22Rv1 (cell line): ENCODE measurements around the gene TAF8.
A peak's percentile ranks its signal among the peaks of the same experiment; 100 is the strongest.
"Not testable (repeated sequence)": the region's sequence is repeated elsewhere in the genome, so short reads cannot be mapped to it uniquely, and the experiment has no call there.

Experiments
- H3K27ac ChIP-seq: fragments of 450-650 bp; 2 replicates; pipeline ENCODE4 v1.5.1; 2017
- CTCF ChIP-seq: fragments of 450-650 bp; IDR thresholded peaks from 2 replicates; pipeline ENCODE4 v1.5.1; 2017; ENCODE audit warnings: mild to moderate bottlenecking
- ZFX ChIP-seq: fragments of 450-650 bp; IDR thresholded peaks from 2 replicates; pipeline ENCODE4 v1.6.1; 2017; ENCODE audit warnings: antibody characterized with exemption, borderline replicate concordance

Gene TAF8

GRCh38 chr6:42050297-42051267 is at the start of gene TAF8:
TAF8 (plus strand) TSS chr6:42050524; CDS start chr6:42050542, 18 bp downstream.
- H3K27ac ChIP-seq: peak within 1 kb of the TSS; percentile 75
- TF ChIP-seq CTCF (no peak), ZFX (no peak)

- H3K27ac ChIP-seq: no peak overlapping the region
- TF ChIP-seq ZFX: no peak
- no peak for TF ChIP-seq CTCF
Measured at GRCh38 chr6:42001506-42001905, 48.8 kb upstream of the TAF8 start.

GRCh38 chr6:42003658-42004057 is 46.7 kb upstream of the TAF8 start:
- H3K27ac ChIP-seq: not testable (repeated sequence)

- H3K27ac ChIP-seq: no peak overlapping the region
- TF ChIP-seq CTCF (no peak), ZFX (no peak)
Measured at GRCh38 chr6:42007286-42008137, 42.8 kb upstream of the TAF8 start.

GRCh38 chr6:42008138-42008528 is 42.2 kb upstream of the TAF8 start:
- H3K27ac ChIP-seq: not testable (repeated sequence)

GRCh38 chr6:42009844-42010184 is 40.5 kb upstream of the TAF8 start:
- no peak overlapping the region for H3K27ac ChIP-seq
- TF ChIP-seq CTCF (no peak), ZFX (no peak)

- H3K27ac ChIP-seq: no peak overlapping the region
- no peak for TF ChIP-seq CTCF
- no peak for TF ChIP-seq ZFX
Measured at GRCh38 chr6:42010185-42010891, 40.0 kb upstream of the TAF8 start.
